Loucy (cell line): ENCODE measurements around the gene CUBN.

Experiments used
- CTCF ChIP-seq: fragments of 200-600 bp; sonication (generic); conservative IDR thresholded peaks from 2 replicates; pipeline ENCODE4 v1.5.1; 2014; ENCODE audit warnings: mild to moderate bottlenecking, antibody characterized with exemption, low read length
- EZH2phosphoT487 ChIP-seq: fragments of 200-600 bp; IDR thresholded peaks from 2 replicates; pipeline ENCODE4 v1.6.1; 2018; ENCODE audit warnings: antibody characterized with exemption, mild to moderate bottlenecking, moderate library complexity, borderline replicate concordance

GRCh38 chr10:16787361-16787791, 342.2 kb downstream of the CUBN start:
- TF ChIP-seq CTCF, result no peak
- no peak for TF ChIP-seq EZH2phosphoT487
